ENCODE measurements around the gene CASP3. TPM values are rescaled to one million over a fixed set of nuclear protein-coding genes. Genes with fewer than 3 reads are reported as not detected.

The CASP3 gene
- 13.3 TPM for polyA plus RNA-seq (2012; ENCODE audit: insufficient read length, low read depth)

GRCh38 chr4:184649026-184649970 lies at the start of gene CASP3, which contains the start of gene PRIMPOL:
CASP3 (minus strand) TSS chr4:184649447; CDS start chr4:184638453, 10,994 bp downstream.
PRIMPOL (plus strand) TSS chr4:184649738; CDS start chr4:184657141, 7,403 bp downstream.
- TF ChIP-seq POLR2AphosphoS5 (IDR thresholded peaks at IDR 0.05; ENCODE audit: low read depth, low read length) (peak; percentile 76; the same call in 1 of the 2 replicates), FOXP2 (optimal IDR thresholded peaks at IDR 0.05; ENCODE audit: borderline replicate concordance, extremely low read depth, extremely low read length, insufficient read depth) (peak; percentile 71), REST (IDR thresholded peaks at IDR 0.05; ENCODE audit: insufficient read depth in 1 of 2, low read depth in 2 of 2, low read length in 2 of 2) (peak in 1 of 2 experiments; percentile 19; a peak in 2 of 4 replicates), TAF1 (IDR thresholded peaks at IDR 0.05; ENCODE audit: borderline replicate concordance, insufficient read depth, low read length) (peak; percentile 69; the same call in 1 of the 2 replicates), SIN3A (IDR thresholded peaks at IDR 0.05; ENCODE audit: borderline replicate concordance, insufficient read depth, low read length) (peak; percentile 71; the same call in 1 of the 2 replicates)

GRCh38 chr4:184697956-184698355 lies 48.7 kb upstream of the CASP3 start:
- no peak for TF ChIP-seq SIN3A (IDR thresholded peaks at IDR 0.05; ENCODE audit: borderline replicate concordance, insufficient read depth, low read length)
- TF ChIP-seq POLR2AphosphoS5 (IDR thresholded peaks at IDR 0.05; ENCODE audit: low read depth, low read length) = no peak
- no peak for TF ChIP-seq TAF1 (IDR thresholded peaks at IDR 0.05; ENCODE audit: borderline replicate concordance, insufficient read depth, low read length)
- TF ChIP-seq REST (IDR thresholded peaks at IDR 0.05; ENCODE audit: insufficient read depth in 1 of 2, low read depth in 2 of 2, low read length in 2 of 2) = no peak
- TF ChIP-seq FOXP2 (optimal IDR thresholded peaks at IDR 0.05; ENCODE audit: borderline replicate concordance, extremely low read depth, extremely low read length, insufficient read depth) = no peak

GRCh38 chr4:184695178-184695896 lies 46.1 kb upstream of the CASP3 start:
- no peak for TF ChIP-seq TAF1 (IDR thresholded peaks at IDR 0.05; ENCODE audit: borderline replicate concordance, insufficient read depth, low read length)
- no peak for TF ChIP-seq FOXP2 (optimal IDR thresholded peaks at IDR 0.05; ENCODE audit: borderline replicate concordance, extremely low read depth, extremely low read length, insufficient read depth)
- TF ChIP-seq POLR2AphosphoS5 (IDR thresholded peaks at IDR 0.05; ENCODE audit: low read depth, low read length) = no peak
- no peak for TF ChIP-seq SIN3A (IDR thresholded peaks at IDR 0.05; ENCODE audit: borderline replicate concordance, insufficient read depth, low read length)
- no peak for TF ChIP-seq REST (IDR thresholded peaks at IDR 0.05; ENCODE audit: insufficient read depth in 1 of 2, low read depth in 2 of 2, low read length in 2 of 2)

GRCh38 chr4:184694412-184694956 lies 45.2 kb upstream of the CASP3 start:
- TF ChIP-seq SIN3A (IDR thresholded peaks at IDR 0.05; ENCODE audit: borderline replicate concordance, insufficient read depth, low read length) (no peak), TAF1 (IDR thresholded peaks at IDR 0.05; ENCODE audit: borderline replicate concordance, insufficient read depth, low read length) (no peak), POLR2AphosphoS5 (IDR thresholded peaks at IDR 0.05; ENCODE audit: low read depth, low read length) (no peak), FOXP2 (optimal IDR thresholded peaks at IDR 0.05; ENCODE audit: borderline replicate concordance, extremely low read depth, extremely low read length, insufficient read depth) (no peak), REST (IDR thresholded peaks at IDR 0.05; ENCODE audit: insufficient read depth in 1 of 2, low read depth in 2 of 2, low read length in 2 of 2) (no peak)
